NCI-H524 (cell line): Measurements from ENCODE around the gene MATR3.

ENCODE experiments used
- DNase-seq, 2 experiments: peaks; one replicate each; lab custom pipeline; 2025; lab: John Stamatoyannopoulos, UW

The MATR3 gene

GRCh38 chr5:139272471-139273321 lies 20.8 kb upstream of the MATR3 start:
- DNase-seq, result no peak

DNA sequence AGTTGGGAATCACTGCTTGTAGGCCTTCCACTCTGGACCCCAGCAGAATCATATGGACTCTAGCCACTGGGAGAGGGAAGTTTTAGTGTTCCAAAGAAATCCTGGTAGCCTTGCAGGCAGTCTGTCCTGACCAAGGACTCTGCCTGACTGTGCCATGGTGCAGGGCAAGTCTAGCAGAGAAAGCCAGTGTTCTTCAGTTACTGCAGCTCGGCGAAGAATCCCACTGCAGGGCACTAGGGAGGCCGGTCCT lies 20.3 kb upstream of the MATR3 start:
- DNase-seq, result no peak

- DNase-seq, result peak; percentile 74 to 87
Measured at GRCh38 chr5:139273572-139274289, 19.8 kb upstream of the MATR3 start.

DNA sequence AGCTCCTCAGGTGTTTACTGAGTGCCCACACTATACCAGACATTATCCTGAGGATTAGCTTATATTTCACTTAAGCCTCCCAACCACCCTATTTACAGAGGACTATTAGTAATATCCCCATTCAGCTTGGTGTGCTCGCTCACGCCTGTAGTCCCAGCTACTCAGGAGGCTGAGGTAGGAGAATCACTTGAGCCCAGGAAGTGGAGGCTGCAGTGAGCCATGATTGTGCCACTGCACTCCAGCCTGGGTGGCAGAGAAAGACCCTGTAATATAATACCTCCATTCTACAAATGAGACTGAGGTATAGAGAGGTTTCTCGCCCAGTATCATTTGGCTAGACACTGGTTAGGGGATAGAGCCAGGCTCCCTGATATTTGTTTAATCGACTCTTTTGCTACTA lies 18.0 kb upstream of the MATR3 start:
- DNase-seq, result no peak

GRCh38 chr5:139275956-139276355 lies 17.6 kb upstream of the MATR3 start:
- DNase-seq, result no peak

DNA sequence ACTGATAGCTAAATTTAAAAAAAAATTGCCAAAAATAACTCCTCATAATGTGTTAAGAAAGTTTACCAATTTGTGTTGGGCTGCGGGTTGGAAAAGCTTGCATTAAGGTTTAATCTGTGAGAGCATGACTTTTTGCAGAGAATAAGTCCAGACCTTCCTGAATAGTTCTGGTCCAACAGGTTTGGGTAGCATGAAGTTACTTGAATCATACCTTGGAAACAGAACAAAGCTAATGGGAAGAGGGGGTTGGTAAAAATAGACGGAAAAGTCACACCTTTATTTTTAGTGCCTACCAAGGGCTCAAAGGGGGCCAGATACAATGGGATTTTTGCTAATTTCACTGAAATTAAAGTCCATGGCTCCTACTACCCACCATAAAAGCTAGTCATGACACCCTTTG lies 17.1 kb upstream of the MATR3 start:
- no peak for DNase-seq

- DNase-seq, result no peak
Measured at GRCh38 chr5:139277171-139277570, 16.4 kb upstream of the MATR3 start.

DNA sequence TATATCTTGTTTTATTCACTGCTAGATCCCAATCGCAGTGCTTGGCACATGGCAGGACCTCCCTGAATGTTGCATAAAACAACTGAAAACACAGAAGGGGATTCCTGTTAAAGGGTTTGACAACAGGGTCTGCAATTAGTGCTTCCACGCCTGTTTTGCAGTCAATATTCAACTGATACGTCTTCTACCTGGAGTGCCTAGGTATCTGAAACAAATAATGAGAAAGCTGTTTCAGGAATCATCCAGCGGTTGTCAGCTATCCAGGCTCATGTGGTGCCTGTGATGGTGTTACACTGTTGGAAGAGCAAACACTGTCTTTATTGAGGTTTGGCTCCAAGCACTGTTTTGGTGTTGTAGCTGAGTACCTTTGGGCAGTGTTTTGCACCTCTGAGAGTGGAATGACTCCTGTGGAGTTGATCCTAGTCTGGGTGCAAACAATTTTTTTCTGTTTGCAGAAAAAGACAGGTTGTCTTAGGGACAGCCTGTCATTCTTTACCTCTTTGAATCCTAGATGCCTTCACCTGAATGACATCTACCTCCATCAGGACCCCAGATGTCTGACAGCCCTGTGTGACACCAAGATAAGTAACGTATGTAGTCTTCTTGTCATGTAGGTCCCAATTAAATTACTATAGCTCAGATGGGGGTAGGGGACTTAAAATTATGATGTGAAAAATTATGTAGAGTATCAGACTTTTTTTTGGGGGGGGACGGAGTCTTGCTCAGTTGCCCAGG lies 14.8 kb upstream of the MATR3 start:
- DNase-seq, result no peak

DNA sequence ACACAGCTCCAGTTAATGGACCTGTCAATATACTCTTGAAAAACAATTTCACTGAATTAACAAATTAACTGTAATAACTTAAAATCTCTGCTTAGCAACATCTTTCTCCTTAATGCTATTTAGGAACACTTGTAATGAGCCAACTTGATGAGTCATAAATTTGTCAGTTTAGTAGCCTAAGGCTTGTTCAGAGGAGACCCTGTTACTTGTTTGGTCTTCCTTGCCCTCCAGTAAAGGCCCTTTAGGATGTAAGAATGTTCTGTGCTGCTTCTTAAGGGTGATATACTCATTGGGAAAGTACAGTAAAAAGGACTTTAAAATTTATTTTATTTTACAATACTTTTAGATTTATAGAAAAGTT lies 11.4 kb upstream of the MATR3 start:
- DNase-seq, result no peak

- DNase-seq, result no peak
Measured at GRCh38 chr5:139283252-139284166, 10.0 kb upstream of the MATR3 start.

GRCh38 chr5:139284295-139284694 lies 9.2 kb upstream of the MATR3 start:
- no peak for DNase-seq

DNA sequence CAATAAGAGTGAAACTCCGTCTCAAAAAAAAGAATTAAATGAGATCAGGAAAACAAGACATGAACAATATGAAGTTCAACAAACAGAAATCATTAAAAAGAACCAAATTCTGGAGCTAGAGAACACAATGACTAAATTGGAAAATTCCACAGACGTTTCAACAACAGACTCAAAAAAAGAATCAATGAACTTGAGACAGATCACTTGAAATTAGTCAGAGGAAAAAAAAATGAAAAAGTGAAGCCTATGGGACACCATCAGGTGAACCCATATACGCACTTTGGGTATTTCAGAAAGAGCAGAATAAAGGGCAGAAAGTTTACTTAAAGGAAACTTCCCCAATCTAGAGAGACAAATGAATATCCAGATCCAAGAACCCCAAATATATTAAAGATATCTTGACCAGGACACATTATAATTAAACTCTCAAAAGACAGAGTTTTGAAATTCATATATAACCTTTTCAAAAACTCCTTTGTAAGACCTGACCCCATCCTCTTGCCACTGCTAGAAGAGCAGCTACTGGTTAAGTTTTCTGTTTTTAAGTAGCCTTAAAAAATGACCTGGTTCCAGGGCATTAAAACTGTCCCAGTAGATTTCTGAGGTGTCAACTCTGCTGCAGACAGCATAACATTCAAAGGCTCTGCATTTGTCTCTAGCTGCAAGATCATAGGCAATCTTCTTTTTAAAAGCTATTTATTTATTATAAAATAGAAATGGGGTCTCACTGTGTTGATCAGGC lies 7.7 kb upstream of the MATR3 start:
- no peak for DNase-seq

GRCh38 chr5:139287890-139288635 lies 5.5 kb upstream of the MATR3 start:
- peak in 1 of 2 experiments; percentile 22 for DNase-seq

GRCh38 chr5:139291051-139291450 lies 2.5 kb upstream of the MATR3 start:
- DNase-seq, result no peak

GRCh38 chr5:139293202-139293506 lies 386 bp upstream of the MATR3 start:
- no peak for DNase-seq

- DNase-seq, result peak; percentile 52 to 76
Measured at GRCh38 chr5:139294374-139295165, 1.0 kb downstream of the MATR3 start.

GRCh38 chr5:139295346-139296057 lies 2.0 kb downstream of the MATR3 start:
- DNase-seq, result no peak

- no peak for DNase-seq
Measured at GRCh38 chr5:139296198-139296597, 2.7 kb downstream of the MATR3 start.

DNA sequence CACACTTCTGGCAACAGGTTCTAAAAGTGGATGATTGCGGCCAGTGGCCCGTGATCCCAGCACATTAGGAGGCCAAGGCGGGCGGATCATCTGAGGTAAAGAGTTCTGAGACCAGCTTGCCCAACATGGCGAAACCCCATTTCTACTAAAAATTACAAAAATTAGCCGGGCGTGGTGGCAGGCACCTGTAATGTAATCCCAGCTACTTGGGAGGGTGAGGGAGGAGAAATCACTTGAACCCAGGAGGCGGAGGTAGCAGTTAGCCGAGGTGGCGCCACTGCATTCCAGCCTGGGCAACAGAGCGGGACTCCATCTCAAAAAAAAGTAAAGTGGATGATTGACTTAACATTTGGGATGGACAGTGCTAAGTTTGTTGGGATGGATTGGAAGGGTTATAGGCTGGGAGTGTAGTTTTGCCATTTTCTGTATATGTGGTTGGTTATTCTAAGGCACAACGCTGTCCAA lies 3.4 kb downstream of the MATR3 start:
- no peak for DNase-seq
